NCI-H510A treated with DMSO at 0.1 percent for 48 hours (cell line): ENCODE measurements around the gene SLC17A5.
"Not testable (repeated sequence)": the region's sequence is repeated elsewhere in the genome, so short reads cannot be mapped to it uniquely, and the experiment has no call there.

ENCODE experiments used
- DNase-seq: peaks from one replicate; lab custom pipeline; 2025; lab: John Stamatoyannopoulos, UW

The SLC17A5 gene

DNA sequence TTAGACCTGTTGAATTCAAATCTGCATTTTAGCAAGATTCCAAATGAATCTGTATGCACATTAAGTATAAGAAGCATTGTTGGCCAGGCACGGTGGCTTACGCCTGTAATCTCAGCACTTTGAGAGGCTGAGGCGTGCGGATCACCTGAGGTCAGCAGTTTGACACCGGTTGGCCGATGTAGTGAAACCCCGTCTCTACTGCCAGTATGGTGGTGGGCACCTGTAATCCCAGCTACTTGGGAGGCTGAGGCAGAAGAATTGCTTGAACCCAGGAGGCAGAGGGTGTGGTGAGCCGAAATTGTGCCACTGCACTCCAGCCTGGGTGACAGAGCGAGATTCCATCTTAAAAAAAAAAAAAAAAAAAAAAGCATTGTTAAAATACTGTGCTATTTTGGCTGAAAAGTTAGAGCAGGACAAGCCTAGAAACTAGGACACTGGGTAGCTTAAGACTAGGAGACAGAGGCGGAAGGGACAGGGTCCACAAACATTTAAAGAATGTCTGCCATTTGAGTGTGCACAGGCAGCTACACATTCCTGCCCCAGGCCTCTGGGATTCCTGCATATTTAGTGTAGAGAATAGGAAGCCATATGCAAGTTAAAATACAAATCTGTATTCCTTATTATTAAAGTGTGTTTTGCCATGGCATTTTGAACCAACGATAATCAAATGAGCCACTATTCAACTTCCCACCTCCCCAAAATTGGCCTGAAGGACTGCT lies 87.9 kb downstream of the SLC17A5 start:
- no peak for DNase-seq

GRCh38 chr6:73564578-73565345 lies 89.0 kb downstream of the SLC17A5 start:
- no peak for DNase-seq

GRCh38 chr6:73562558-73562957 lies 91.2 kb downstream of the SLC17A5 start:
- DNase-seq, result no peak

- DNase-seq, result no peak
These were observed 92.9 kb downstream of the SLC17A5 start for GRCh38 chr6:73560853-73561407.

DNA sequence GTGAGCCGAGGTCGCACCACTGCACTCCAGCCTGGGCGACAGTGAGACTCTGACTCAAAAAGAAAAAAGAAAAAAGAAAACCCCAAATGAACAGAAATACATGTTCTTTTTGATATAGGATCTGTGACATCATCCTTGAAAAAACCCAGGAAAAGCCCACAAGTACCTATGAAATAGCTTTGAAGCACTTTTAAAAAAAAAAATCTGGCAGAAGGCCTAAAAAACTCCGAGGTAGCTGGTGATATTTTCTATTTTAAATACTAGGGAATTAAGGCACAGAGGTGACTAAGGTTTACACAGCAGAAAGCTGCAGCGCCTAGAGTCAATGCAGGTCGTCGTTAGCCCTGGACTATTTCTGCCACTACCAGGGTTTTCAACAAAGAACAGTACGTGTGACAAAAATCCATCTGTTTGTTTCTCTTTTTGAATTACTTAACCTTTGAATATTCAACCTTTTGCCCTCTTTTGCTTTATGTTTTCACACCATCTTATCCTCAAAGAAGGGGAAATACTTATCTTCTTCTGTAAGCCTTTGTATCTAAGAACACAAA lies 93.5 kb downstream of the SLC17A5 start:
- DNase-seq, result no peak

DNA sequence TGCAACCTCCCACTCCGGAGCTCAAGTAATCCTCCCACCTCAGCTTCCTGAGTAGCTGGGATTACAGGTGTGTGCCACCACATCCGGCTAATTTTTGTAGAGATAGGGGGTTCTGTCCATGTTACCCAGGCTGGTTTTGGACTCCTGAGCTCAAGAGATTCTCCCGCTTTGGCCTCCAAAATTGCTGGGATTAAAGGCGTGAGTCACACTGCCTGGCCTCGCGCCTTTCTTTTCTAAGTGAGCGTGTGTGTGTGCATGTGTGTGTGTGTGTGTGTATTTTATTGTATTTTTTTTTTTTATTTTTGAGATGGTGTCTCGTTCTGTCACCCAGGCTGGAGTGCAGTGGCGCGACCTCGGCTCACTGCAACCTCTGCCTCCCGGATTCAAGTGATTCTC lies 94.4 kb downstream of the SLC17A5 start:
- DNase-seq, result not testable (repeated sequence)

DNA sequence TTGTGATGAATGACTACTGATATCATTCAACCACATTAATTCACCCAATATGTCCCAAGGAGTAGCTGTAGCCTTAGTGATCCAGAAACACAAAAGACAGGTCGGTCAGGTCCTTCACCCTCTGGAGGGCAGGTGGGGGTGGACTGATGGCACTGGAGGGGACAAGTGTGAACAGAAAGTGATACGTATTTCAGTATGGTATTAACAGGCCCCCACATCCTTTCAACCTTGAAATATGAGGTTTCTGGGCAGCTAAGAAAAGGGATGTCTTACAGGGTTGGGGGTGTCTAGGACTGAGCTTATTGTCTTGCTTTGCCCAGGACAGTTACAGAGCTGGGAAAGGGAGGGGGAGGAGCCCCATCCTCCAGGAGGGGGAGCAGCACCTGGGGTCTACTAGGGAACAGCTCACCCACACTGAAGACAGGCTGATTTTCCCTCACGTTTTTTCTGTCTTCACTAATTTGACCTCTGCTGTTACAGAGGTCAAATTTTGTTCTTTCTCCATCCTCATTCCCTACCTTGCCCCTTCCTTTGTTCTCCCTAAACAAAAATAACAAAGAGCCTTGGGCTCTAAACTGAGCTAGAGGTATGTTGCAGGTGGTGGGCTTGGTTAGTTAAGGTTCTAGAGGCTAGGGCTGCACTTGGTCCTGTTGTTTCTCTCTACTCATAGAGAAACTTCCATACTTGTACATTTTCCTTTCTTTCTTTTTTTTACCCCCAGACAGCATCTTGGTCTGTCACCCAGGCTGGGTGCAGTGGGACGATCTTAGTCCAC lies 95.0 kb downstream of the SLC17A5 start:
- no peak for DNase-seq

DNA sequence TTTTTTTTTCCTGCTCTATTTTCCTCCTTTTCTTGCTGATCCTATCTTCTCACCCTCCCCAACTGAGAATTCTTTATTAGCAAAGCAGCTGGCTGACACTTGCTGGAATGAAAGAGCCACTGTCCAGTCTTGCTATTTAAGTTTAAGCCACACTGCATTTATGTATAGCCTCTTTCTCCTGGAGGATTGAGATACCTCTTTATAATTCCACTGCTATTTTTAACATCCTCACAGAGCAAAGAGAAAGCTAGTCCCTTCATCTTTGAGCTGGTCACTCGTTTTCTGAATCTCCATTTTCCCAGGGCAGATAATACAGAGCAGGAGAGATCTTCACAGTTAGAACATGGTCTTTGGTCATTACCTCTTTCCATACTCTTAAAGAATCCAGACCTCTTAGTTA lies 97.0 kb downstream of the SLC17A5 start:
- no peak for DNase-seq

DNA sequence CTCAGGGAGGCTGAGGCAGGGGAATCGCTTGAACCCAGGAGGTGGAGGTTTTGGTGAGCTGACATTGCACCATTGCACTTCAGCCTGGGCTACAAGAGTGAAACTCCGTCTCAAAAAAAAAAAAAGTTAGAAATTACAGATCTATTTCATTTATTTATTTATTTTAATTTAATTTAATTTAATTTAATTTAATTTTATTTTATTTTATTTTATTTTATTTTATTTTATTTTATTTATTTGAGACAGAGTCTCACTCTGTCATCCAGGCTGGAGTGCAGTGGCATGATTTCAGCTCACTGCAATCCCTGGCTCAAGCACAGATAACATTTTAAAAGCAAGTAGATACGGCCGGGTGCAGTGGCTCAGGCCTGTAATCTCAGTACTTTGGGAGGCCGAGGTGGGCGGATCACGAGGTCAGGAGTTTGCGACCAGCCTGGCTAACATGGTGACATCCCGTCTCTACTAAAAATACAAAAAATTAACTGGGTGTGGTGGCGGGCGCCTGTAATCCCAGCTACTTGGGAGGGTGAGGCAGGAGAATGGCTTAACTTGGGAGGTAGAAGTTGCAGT lies 98.3 kb downstream of the SLC17A5 start:
- DNase-seq, result not testable (repeated sequence)

DNA sequence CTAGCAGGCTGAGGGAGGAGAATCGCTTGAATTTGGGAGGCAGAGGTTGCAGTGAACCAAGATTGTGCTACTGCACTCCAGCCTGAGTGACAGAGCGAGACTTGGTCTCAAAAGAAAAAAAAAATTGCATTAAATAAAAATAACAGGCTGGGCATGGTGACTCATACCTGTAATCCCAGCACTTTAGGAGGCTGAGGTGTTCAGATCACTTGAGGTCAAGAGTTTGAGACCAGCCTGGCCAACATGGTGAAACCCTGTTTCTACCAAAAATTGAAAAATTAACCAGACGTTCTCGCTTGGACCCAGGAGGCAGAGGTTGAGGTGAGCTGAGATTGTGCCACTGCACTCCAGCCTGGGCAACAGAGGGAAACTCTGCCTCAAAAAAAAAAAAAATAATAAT lies 102.7 kb downstream of the SLC17A5 start:
- DNase-seq, result not testable (repeated sequence)

GRCh38 chr6:73548458-73549446 lies 105.0 kb downstream of the SLC17A5 start:
- DNase-seq, result no peak

DNA sequence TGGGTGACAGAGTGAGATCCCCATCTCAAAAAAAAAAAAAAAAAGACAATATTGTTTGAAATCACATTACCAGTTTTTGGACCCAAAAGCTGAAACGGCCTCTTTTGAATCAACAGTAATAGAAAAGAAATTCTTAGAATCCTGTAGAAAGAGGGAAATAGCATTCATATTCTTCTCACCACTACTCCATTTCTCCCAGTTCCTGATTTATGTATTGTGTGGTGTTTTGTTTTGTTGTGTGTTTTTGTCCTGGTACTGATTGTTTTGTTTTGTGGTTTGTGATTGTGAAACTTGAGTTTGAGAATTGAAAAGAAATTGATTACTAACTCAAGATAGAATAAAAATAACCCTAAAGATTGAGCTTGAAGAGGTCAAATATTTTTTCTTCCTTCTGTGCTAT lies 106.8 kb downstream of the SLC17A5 start:
- no peak for DNase-seq
